Breast epithelium (tissue), 4 donors: ENCODE measurements around the gene PCDHGA1. TPM values are rescaled to one million over a fixed set of nuclear protein-coding genes. Genes with fewer than 3 reads are reported as not detected.
A peak's percentile ranks its signal among the peaks of the same experiment; 100 is the strongest.

Source experiments
- DNase-seq, 2 donors: peaks; one replicate each; pipeline ENCODE4 v3.0.0-alpha.2; 2019; ENCODE audit warnings: low spot score in 2 of 2
- H3K27ac ChIP-seq, 2 donors: fragments of 200-600 bp; sonication (generic) in 1 of 2; one replicate each; pipeline ENCODE4 v1.5.1; 2016 to 2019; ENCODE audit warnings: mild to moderate bottlenecking in 1 of 2
- H3K27me3 ChIP-seq, 2 donors: fragments of 200-600 bp; sonication (generic) in 1 of 2; one replicate each; pipeline versions ENCODE4 v1.5.1 to v1.6.0; 2017 to 2019; ENCODE audit warnings: control low read depth in 1 of 2, mild to moderate bottlenecking in 1 of 2
- H3K36me3 ChIP-seq: fragments of 200-600 bp; one replicate; pipeline ENCODE4 v1.5.1; 2019
- H3K4me1 ChIP-seq, 2 donors: fragments of 200-600 bp; sonication (generic); one replicate each; pipeline ENCODE4 v1.5.1; 2016 to 2019; ENCODE audit warnings: control low read depth in 1 of 2
- H3K4me3 ChIP-seq, 3 donors: fragments of 200-600 bp; sonication (generic); 1 replicate in 2 of 3; 2 replicates in 1 of 3; pipeline ENCODE4 v1.5.1; 2016 to 2019; ENCODE audit warnings: mild to moderate bottlenecking in 3 of 3, moderate library complexity in 2 of 3
- H3K9me3 ChIP-seq, 2 donors: fragments of 200-600 bp; sonication (generic) in 1 of 2; one replicate each; pipeline ENCODE4 v1.5.1; 2016 to 2019; ENCODE audit warnings: control low read depth in 1 of 2
- POLR2A ChIP-seq: fragments of 450-650 bp; IDR thresholded peaks from one replicate; pipeline ENCODE4 v1.6.1; 2016; ENCODE audit warnings: antibody characterized with exemption, mild to moderate bottlenecking, moderate library complexity
- POLR2AphosphoS5 ChIP-seq, 3 donors: sonication (generic); formaldehyde crosslinking; IDR thresholded peaks; one replicate each; pipeline ENCODE4 v1.6.1; 2017; ENCODE audit warnings: antibody characterized with exemption in 3 of 3
- intact Hi-C: fragments of 100-400 bp; cut with DNase I; formaldehyde crosslinking; loops from one replicate; pipeline ENCODE4 v1.15.1; 2023; ENCODE audit warnings: low total_unique reads
- total RNA-seq, 3 donors: library from RNA; depleted of rRNA; stranded (reverse); fragments of >200 nt; gene quantifications; one replicate each; pipeline ENCODE4 v1.1.0, GENCODE V29; 2016
- TF ChIP-seq, protein P1 (sequence below), 3 donors: fragments of 450-650 bp; IDR thresholded peaks; one replicate each; pipeline ENCODE4 v1.5.1; 2016 to 2017; ENCODE audit warnings: antibody characterized with exemption in 3 of 3, mild to moderate bottlenecking in 3 of 3, moderate library complexity in 3 of 3

The PCDHGA1 gene
- total RNA-seq, 3 donors from 2014 or later, result 0.80 to 1.3 (median 1.2) TPM

DNA sequence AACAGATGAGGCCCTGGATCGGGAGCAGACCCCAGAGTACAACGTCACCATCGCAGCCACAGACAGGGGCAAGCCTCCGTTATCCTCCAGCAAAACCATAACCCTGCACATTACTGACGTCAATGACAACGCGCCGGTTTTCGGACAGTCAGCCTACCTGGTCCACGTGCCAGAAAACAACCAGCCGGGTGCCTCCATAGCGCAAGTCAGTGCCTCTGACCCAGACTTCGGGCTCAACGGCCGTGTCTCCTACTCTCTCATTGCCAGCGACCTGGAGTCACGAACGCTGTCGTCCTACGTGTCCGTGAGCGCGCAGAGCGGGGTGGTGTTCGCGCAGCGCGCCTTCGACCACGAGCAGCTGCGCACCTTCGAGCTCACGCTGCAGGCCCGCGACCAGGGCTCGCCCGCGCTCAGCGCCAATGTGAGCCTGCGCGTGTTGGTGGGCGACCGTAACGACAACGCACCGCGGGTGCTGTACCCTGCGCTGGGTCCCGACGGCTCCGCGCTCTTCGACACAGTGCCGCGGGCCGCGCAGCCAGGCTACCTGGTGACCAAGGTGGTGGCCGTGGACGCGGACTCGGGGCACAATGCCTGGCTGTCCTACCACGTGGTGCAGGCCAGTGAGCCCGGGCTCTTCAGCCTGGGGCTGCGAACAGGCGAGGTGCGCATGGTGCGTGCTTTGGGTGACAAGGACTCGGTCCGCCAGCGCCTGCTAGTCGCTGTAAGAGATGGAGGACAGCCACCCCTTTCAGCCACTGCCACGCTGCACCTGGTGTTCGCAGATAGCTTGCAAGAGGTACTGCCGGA is 89.0 kb downstream of the PCDHGA1 start:
- no peaks in the 10 kb centered on the region for H3K36me3 ChIP-seq
- DNase-seq, result no peak
- no peaks in the 10 kb centered on the region for H3K27me3 ChIP-seq
- TF ChIP-seq POLR2AphosphoS5 (IDR thresholded peaks at IDR 0.05) (no peak), POLR2A (no peak)
- TF ChIP-seq, protein P1, sequence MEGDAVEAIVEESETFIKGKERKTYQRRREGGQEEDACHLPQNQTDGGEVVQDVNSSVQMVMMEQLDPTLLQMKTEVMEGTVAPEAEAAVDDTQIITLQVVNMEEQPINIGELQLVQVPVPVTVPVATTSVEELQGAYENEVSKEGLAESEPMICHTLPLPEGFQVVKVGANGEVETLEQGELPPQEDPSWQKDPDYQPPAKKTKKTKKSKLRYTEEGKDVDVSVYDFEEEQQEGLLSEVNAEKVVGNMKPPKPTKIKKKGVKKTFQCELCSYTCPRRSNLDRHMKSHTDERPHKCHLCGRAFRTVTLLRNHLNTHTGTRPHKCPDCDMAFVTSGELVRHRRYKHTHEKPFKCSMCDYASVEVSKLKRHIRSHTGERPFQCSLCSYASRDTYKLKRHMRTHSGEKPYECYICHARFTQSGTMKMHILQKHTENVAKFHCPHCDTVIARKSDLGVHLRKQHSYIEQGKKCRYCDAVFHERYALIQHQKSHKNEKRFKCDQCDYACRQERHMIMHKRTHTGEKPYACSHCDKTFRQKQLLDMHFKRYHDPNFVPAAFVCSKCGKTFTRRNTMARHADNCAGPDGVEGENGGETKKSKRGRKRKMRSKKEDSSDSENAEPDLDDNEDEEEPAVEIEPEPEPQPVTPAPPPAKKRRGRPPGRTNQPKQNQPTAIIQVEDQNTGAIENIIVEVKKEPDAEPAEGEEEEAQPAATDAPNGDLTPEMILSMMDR (IDR thresholded peaks at IDR 0.05), result no peak
- no peaks in the 10 kb centered on the region for H3K4me1 ChIP-seq
- intact Hi-C loops, result no loop called here
- peak overlapping the region in 1 of 3 donors; percentile 40 for H3K4me3 ChIP-seq
- H3K27ac ChIP-seq, result no peak overlapping the region
- peaks cover 77 to 99% of the 10 kb centered on the region in 2 donors for H3K9me3 ChIP-seq

DNA sequence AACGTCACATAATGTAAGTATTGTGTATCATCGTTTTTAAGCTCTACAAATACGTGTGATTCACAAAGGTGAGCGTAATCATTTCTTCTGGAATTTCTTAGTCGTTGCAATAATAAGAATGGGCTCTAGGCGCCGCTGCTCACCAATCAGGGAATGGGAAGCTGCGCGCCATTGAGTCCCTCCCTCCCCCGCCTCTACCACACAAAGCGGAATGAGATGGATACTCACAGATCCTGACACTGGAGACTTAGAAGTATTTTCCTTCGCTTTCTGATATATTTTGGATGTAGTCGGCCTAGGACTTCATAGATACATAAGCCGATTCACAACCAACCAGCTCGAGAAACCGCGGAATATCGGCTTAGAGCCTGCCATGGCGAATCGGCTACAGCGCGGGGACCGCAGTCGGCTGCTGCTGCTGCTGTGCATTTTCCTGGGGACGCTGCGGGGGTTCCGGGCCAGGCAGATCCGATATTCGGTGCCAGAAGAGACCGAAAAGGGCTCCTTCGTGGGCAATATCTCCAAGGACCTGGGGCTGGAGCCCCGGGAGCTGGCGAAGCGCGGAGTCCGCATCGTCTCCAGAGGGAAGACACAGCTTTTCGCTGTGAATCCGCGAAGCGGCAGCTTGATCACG is 90.7 kb downstream of the PCDHGA1 start, which contains the start of gene PCDHGA11:
Gene PCDHGA11, plus strand, starts transcription at position 197 of the 634 bp plus-strand sequence. Its CDS starts 177 bp downstream, at position 374.
- H3K36me3 ChIP-seq, result no peaks in the 10 kb centered on the region
- intact Hi-C loops, result loop anchor here (10.0 kb wide), 1 partner anchor 134 kb away; no protein-coding TSS in a partner anchor
- no peak within 1 kb of the TSS for H3K27ac ChIP-seq
- DNase-seq, result no peak
- no peaks in the 10 kb centered on the region for H3K27me3 ChIP-seq
- TF ChIP-seq POLR2AphosphoS5 (IDR thresholded peaks at IDR 0.05), result no peak
- TF ChIP-seq, protein P1 (IDR thresholded peaks at IDR 0.05), result no peak
- TF ChIP-seq POLR2A, result no peak
- H3K4me3 ChIP-seq, result peak within 1 kb of the TSS; percentile 0 to 54 (median 22)
- H3K9me3 ChIP-seq, result peaks cover 80 to 100% of the 10 kb centered on the region in 2 donors
- no peaks in the 10 kb centered on the region for H3K4me1 ChIP-seq

DNA sequence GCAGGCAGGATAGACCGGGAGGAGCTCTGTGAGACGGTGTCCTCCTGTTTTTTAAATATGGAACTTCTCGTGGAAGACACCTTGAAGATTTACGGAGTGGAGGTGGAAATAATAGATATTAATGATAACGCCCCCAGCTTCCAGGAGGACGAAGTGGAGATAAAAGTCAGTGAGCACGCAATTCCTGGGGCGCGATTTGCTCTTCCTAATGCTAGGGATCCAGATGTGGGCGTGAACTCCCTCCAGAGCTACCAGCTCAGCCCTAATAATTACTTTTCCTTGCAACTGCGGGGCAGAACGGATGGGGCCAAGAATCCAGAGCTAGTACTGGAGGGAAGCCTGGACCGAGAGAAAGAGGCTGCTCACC is 91.2 kb downstream of the PCDHGA1 start:
- Histone ChIP-seq H3K9me3 (peaks cover 85 to 100% of the 10 kb centered on the region in 2 donors), H3K4me3 (peak overlapping the region in 2 of 3 donors; percentile 22 to 54), H3K4me1 (no peaks in the 10 kb centered on the region), H3K36me3 (no peaks in the 10 kb centered on the region), H3K27ac (no peak overlapping the region), H3K27me3 (no peaks in the 10 kb centered on the region)
- intact Hi-C loops, result loop anchor here (10.0 kb wide), 1 partner anchor 133 kb away; no protein-coding TSS in a partner anchor
- DNase-seq, result no peak
- TF ChIP-seq, protein P1 (IDR thresholded peaks at IDR 0.05), result no peak
- no peak for TF ChIP-seq POLR2AphosphoS5 (IDR thresholded peaks at IDR 0.05)
- no peak for TF ChIP-seq POLR2A

DNA sequence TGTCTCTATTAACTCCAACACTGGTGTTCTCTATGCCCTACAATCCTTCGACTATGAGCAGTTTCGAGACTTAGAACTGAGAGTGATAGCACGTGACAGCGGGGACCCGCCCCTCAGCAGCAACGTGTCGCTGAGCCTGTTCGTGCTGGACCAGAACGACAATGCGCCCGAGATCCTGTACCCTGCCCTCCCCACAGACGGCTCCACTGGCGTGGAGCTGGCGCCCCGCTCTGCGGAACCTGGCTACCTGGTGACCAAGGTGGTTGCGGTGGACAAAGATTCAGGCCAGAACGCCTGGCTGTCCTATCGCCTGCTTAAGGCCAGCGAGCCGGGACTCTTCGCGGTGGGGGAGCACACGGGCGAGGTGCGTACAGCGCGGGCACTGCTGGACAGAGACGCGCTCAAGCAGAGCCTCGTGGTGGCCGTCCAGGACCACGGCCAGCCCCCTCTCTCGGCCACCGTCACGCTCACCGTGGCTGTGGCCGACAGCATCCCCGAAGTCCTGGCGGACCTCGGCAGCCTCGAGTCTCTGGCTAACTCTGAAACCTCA is 92.5 kb downstream of the PCDHGA1 start:
- DNase-seq, result no peak
- Histone ChIP-seq H3K4me3 (peak overlapping the region in 1 of 3 donors; percentile 26), H3K27me3 (no peaks in the 10 kb centered on the region), H3K4me1 (no peaks in the 10 kb centered on the region), H3K36me3 (no peaks in the 10 kb centered on the region), H3K9me3 (peaks cover 93 to 100% of the 10 kb centered on the region in 2 donors), H3K27ac (no peak overlapping the region)
- intact Hi-C loops, result loop anchor here (10.0 kb wide), 1 partner anchor 132 kb away; no protein-coding TSS in a partner anchor
- TF ChIP-seq POLR2A (no peak), POLR2AphosphoS5 (IDR thresholded peaks at IDR 0.05) (no peak)
- TF ChIP-seq, protein P1 (IDR thresholded peaks at IDR 0.05), result no peak
